ENCODE measurements around the gene RNF223. TPM values are rescaled to one million over a fixed set of nuclear protein-coding genes. Genes with fewer than 3 reads are reported as not detected.
A peak's percentile ranks its signal among the peaks of the same experiment; 100 is the strongest.

The RNF223 gene
- total and polyA plus RNA-seq, 2 of the 13 experiments (the other 11 are each of a cell fraction or from before 2014, with no cell fraction given), result 0.03 TPM; not detected in 1

GRCh38 chr1:1058088-1058905 lies 15.8 kb downstream of the RNF223 start (continued):
- TF ChIP-seq GFI1 (CRISPR knock-in tag; IDR thresholded peaks at IDR 0.05; ENCODE audit: borderline replicate concordance) (0 out of 2 replicates have a peak, but pooled peaks have one; percentile 15), DMAP1 (CRISPR knock-in tag; IDR thresholded peaks at IDR 0.05) (peak; percentile 48), YEATS2 (CRISPR knock-in tag; IDR thresholded peaks at IDR 0.05; ENCODE audit: borderline replicate concordance) (0 out of 2 replicates have a peak, but pooled peaks have one; percentile 13), ZNF280B (CRISPR knock-in tag; IDR thresholded peaks at IDR 0.05; ENCODE audit: borderline replicate concordance) (peak; percentile 57; the same call in 1 of the 2 replicates), ZFP90 (CRISPR knock-in tag; IDR thresholded peaks at IDR 0.05; ENCODE audit: borderline replicate concordance) (peak; percentile 13; the same call in 1 of the 2 replicates), KLF13 (CRISPR knock-in tag; IDR thresholded peaks at IDR 0.05) (0 out of 2 replicates have a peak, but pooled peaks have one; percentile 77), SMAD9 (CRISPR knock-in tag; IDR thresholded peaks at IDR 0.05) (no peak), AKAP8 (CRISPR knock-in tag; IDR thresholded peaks at IDR 0.05) (peak; percentile 62; the same call in 1 of the 2 replicates), ZNF609 (CRISPR knock-in tag; IDR thresholded peaks at IDR 0.05; ENCODE audit: borderline replicate concordance) (peak; percentile 73; the same call in 1 of the 2 replicates), PITX1 (CRISPR knock-in tag; IDR thresholded peaks at IDR 0.05) (peak; percentile 56; the same call in 1 of the 2 replicates), IKZF5 (CRISPR knock-in tag; IDR thresholded peaks at IDR 0.05) (0 out of 2 replicates have a peak, but pooled peaks have one; percentile 6), PATZ1 (CRISPR knock-in tag; IDR thresholded peaks at IDR 0.05) (peak; percentile 95), ZNF766 (CRISPR knock-in tag; IDR thresholded peaks at IDR 0.05; ENCODE audit: borderline replicate concordance) (no peak), ZNF883 (CRISPR knock-in tag; IDR thresholded peaks at IDR 0.05; ENCODE audit: not compliant biosample characterization) (peak; percentile 40)

Measured in HepG2 (cell line).